ENCODE measurements around the gene TAB2. TPM values are rescaled to one million over a fixed set of nuclear protein-coding genes. Genes with fewer than 3 reads are reported as not detected.

TAB2 gene
- 22.6 to 35.5 TPM (median 27.1 TPM) in 5 replicates for total RNA-seq (2022; extraction: Qiagen RNA extraction)

GRCh38 chr6:149317644-149318571 lies at the start of gene TAB2:
Gene TAB2 (plus strand): TSS chr6:149317712. CDS start chr6:149369998, 52,286 bp downstream.

GRCh38 chr6:149400050-149400449 lies 82.5 kb downstream of the TAB2 start, which contains the start of gene SUMO4:
Gene SUMO4 (plus strand): TSS chr6:149400262. CDS start chr6:149400392, 130 bp downstream.

Other genes starting within 250 kb of the TAB2 start
- gene SUMO4, start 82.5 kb downstream of the TAB2 start, total RNA-seq (2022; extraction: Qiagen RNA extraction), result not detected in 5 replicates
- gene ZC3H12D, start 167.3 kb downstream of the TAB2 start, total RNA-seq (2022; extraction: Qiagen RNA extraction), result 0.03 to 0.12 TPM (median 0.06 TPM) in 4 of 5 replicates, not detected in the other
- 11.6 to 20.6 TPM (median 13.4 TPM) in 5 replicates for gene PPIL4, start 228.3 kb downstream of the TAB2 start, total RNA-seq (2022; extraction: Qiagen RNA extraction)
- gene GINM1, start 248.7 kb downstream of the TAB2 start, total RNA-seq (2022; extraction: Qiagen RNA extraction), result 23.6 to 34.2 TPM (median 26.6 TPM) in 5 replicates

Data from A549 treated with Hydrocortisone at 1 μM for 4 hours (cell line).